Erythroblast (primary cell): ENCODE data around the gene NLRC4.

ENCODE experiments used
- GATA1 ChIP-seq: IDR thresholded peaks from 2 replicates; pipeline ENCODE4 v1.6.1; 2011; ENCODE audit warnings: low read depth, mild to moderate bottlenecking, control low read depth, low read length, moderate library complexity
- POLR2A ChIP-seq: IDR thresholded peaks from 2 replicates; pipeline ENCODE4 v1.6.1; 2011; ENCODE audit warnings: mild to moderate bottlenecking, low read length

GRCh38 chr2:32237996-32238395 is 26.7 kb downstream of the NLRC4 start:
- no peak for TF ChIP-seq POLR2A
- TF ChIP-seq GATA1, result no peak
